GM18907 (cell line): ENCODE results near the gene DAGLB.
A peak's percentile ranks its signal among the peaks of the same experiment; 100 is the strongest.
"Not testable (repeated sequence)": the region's sequence is repeated elsewhere in the genome, so short reads cannot be mapped to it uniquely, and the experiment has no call there.

ENCODE experiments used
- ATAC-seq: cut with Tn5 transposase; IDR thresholded peaks from one replicate; pipeline ENCODE4 v1.9.1; 2021; ENCODE audit warnings: mild to moderate bottlenecking, moderate library complexity; ENCODE audit not compliant: unreplicated experiment

Gene DAGLB

DNA sequence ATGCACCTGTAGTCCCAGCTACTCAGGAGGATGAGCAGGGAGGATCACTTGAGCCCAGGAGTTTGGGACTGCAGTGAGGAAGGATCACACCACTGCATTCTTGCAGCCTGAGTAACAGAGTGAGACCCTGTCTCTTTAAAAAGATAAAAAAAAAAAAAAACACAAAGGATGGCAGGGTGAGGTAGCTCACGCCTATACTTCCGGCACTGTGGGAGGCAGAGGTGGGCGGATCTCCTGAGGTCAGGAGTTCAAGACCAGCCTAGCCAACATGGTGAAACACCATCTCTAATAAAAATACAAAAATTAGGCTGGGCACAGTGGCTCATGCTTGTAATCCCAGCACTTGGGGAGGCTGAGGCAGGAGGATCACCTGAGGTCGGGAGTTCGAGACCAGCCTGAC is 15.9 kb upstream of the DAGLB start:
- ATAC-seq = not testable (repeated sequence)

GRCh38 chr7:6461946-6462550 is 14.3 kb upstream of the DAGLB start:
- no peak for ATAC-seq

GRCh38 chr7:6460990-6461584 is 13.3 kb upstream of the DAGLB start:
- no peak for ATAC-seq

- ATAC-seq = no peak
Observed at GRCh38 chr7:6460303-6460702, 12.5 kb upstream of the DAGLB start.

DNA sequence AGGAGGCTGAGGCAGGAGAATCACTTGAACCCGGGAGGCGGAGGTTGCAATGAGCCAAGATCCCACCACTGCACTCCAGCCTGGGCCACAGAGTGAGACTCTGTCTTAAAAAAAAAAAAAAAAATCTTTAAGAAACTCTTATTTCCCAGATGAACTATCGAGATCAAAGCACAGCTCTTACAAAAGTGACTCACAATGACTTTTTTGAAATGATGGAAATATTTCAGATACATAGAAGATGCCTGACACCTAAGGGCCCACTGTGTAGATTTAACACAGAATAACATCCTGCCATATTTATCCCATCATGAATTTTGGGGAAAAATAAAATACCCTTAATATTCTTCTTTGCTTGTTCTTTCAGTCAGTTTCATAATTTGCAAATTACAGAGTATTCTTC is 10.9 kb upstream of the DAGLB start:
- ATAC-seq = not testable (repeated sequence)

DNA sequence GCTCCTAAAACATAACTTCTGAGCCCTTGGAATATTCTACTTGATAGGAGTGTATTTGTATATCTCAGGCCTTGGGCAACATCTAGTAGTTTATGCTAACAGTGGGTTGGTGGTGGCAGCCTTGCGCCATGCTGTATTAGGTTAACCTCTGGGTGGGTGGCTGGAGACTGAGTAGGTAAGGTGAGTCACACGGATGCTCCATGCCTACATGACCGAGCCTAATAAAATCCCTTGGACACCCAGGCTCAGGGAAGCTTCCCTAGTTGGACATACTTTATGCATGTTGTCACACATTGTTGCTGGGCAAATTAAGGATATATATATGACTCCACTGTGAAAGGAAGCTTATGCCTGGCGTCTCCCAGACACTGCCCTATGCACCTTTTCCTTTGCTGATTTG is 6.0 kb upstream of the DAGLB start:
- no peak for ATAC-seq

DNA sequence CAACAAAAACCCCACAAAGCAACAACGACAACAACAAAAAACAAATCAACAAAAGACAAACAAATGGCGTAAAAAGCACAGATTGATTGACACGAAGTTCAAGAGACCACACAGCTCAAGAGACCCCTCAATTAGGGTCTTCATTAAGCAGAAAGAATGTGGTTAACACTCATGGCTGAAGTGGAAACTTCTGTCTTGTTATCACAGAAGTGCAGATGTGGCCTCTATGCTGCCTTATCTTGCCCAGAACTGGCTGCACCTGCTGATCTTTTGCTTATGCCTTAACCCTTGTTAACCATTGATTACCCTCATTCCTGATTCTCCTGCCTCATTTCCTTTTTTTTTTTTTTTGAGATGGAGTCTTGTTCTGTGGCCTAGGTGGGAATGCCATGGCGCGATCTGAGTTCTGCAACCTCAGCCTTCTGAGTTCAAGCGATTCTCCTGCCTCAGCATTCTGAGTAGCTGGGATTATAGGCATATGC is 3.5 kb upstream of the DAGLB start:
- ATAC-seq = no peak

GRCh38 chr7:6450591-6450990 is 2.8 kb upstream of the DAGLB start:
- not testable (repeated sequence) for ATAC-seq

DNA sequence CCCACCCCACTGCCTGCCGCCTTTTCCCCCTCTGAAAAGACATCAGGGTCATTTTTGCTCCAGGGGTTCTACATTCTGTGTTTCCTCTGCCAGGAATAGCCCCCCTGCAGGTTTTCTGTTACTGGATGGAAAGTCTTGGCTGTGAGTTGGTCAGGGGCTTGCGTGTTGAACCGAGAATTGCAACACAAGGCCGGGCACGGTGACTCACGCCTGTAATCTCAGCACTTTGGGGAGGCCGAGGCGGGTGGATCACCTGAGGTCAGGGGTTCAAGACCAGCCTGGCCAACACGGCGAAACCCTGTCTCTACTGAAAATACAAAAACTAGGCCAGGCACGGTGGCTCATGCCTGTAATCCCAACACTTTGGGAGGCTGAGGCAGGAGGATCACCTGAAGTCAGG is 2.1 kb upstream of the DAGLB start:
- not testable (repeated sequence) for ATAC-seq

GRCh38 chr7:6448943-6449543 is 1.3 kb upstream of the DAGLB start:
- ATAC-seq = no peak

DNA sequence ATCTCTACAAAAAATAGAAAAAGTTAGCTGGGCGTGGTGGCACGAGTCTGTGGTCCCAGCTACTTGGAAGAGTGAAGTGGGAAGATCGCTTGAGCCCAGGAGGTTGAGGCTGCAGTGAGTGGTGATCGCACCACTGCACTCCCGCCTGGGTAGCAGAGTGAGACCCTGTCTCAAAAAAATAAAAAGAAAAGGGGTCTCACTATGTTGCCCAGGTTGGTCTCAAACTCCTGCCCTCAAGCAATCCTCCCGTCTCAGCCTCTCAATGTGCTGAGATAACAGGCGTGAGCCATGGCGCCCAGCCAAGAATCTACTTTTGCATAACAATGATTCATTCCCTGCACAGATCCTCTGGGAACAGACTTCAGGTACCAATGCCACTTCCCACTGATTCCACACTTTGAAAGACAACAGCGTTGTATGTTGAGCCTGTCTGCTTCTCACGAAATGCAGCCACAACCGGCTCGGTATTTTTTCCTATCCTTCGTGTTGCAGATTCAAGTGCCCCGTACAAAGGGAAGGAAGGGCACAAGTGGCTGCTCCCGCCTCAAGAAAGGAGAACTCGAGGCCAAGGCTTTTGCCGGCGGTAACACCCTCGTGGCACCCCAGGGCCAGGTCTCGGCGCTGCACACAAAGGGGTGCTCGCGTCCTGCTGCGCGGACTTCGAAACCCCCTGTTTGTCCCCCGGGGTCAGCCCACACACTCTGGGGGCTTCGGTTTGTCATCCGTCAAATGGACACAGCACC is 745 bp downstream of the DAGLB start:
- ATAC-seq = peak; percentile 36

DNA sequence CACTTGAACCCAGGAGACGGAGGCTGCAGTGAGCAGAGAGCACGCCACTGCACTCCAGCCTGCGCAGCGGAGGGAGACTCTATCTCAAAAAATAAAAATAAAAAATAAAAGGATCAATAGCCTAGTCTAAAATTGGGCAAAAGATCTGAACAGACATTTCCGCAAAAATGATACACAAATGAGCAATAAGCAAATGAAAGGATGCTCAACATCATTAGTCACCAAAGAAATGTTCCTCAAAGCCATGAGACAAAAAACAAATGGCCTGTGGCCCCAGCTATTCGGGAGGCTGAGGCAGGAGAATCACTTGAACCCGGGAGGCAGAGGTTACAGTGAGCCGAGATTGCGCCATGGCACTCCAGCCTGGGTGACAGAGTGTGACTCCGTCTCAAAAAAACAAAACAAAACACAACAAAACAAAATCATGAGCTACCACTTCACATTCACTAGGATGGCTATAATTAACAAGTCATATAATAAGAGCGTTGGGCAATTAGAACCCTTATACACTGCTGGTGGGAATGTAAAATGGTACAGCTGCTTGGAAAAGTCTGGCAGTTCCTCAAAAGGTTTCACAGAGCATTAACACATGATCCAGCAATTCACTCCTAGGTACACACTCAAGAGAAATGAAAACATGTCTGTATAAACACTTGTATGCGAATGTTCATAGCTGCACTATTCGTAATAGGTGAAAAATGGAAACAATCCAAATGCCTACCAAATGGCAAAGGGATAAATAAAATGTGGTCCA is 3.1 kb downstream of the DAGLB start:
- no peak for ATAC-seq

GRCh38 chr7:6443372-6443941 is 4.3 kb downstream of the DAGLB start:
- ATAC-seq = no peak

- ATAC-seq = no peak
Observed at GRCh38 chr7:6442114-6442513, 5.6 kb downstream of the DAGLB start.

- no peak for ATAC-seq
Observed at GRCh38 chr7:6440381-6440780, 7.4 kb downstream of the DAGLB start.

GRCh38 chr7:6438427-6438826 is 9.3 kb downstream of the DAGLB start:
- ATAC-seq = no peak

DNA sequence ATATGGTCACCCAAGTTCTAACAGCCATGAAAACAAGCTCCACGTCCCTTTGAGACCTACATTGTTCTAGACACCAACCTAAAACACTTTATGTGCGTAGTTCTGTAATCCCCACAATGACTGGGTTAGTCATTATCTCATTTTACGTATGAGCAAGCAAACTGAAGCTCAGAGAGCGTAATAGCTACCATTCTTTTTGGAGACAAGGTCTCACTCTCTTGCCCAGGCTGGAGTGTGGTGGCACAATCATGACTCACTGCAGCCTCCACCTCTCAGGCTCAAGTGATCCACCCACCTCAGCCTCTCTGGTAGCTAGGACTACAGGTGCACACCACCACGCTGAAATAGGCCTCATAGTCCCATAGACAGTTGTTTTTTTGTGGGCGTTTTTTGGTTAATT is 10.5 kb downstream of the DAGLB start:
- no peak for ATAC-seq

DNA sequence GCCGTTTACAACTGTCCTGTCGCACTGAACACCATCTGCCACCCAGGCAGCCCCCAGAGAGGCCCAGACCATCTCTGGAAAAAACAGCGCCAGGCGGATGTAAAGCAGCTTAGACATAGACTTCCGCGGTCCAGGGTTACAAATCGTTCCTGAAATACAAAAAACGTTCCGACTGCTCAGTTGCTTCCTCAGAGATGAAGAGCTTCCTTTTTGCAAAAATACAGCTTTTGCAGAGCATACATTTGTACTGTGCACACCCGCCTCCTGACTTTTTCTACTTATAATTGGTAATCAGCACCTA is 11.4 kb downstream of the DAGLB start:
- ATAC-seq = no peak

DNA sequence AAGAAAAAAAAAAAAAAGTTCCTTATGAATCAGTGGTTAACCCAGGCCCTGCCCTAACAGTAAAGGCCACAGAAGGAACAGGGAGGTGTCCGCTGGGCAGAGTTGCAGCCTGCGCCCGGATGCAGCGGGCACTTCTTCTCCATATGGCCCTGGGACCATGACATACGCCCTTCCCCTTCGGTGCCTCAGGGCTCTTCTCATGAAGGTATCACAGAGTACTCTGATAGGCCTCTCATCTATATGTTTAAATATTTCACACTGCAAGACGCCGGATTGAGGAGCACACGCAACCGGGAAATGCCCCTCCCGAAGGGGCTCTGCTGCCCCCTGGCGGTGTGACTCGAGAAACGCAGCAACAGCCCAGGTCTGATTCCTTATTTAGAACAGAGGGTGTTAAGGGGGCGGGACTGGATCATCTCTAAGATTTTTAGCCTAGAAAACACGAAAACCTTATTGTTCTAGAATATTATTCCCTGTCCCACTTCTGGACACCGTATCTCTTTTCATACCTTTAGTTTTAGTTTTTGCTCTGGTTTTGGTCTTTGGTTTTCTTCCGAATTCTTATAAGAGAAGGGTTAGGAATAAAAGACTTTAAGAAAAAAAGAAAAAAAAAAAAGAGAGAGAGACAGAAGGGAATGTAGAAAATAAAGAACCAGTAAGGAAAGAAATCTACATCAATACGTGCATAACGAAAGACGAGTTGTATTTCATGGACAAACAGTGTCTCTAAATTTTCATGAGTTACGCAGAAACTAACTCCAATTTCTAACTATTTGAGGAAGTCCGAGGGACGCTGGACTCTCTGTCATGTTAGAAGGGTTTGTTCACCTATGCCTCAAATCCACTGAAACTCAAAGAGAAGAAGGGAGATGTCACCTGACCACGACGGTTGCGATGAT is 12.0 kb downstream of the DAGLB start:
- ATAC-seq = peak; percentile 84
